Middle frontal gyrus (tissue), 1 donor: Measurements from ENCODE around the gene FBRS.

ENCODE experiments used
- DNase-seq: peaks from one replicate; pipeline ENCODE4 v3.0.0-alpha.2; 2015; ENCODE audit warnings: low spot score; ENCODE audit errors: extremely low spot score

Gene FBRS

GRCh38 chr16:30644334-30644830 is 13.8 kb upstream of the FBRS start:
- no peak for DNase-seq

- DNase-seq: no peak
Observed at GRCh38 chr16:30645727-30646126, 12.5 kb upstream of the FBRS start.

DNA sequence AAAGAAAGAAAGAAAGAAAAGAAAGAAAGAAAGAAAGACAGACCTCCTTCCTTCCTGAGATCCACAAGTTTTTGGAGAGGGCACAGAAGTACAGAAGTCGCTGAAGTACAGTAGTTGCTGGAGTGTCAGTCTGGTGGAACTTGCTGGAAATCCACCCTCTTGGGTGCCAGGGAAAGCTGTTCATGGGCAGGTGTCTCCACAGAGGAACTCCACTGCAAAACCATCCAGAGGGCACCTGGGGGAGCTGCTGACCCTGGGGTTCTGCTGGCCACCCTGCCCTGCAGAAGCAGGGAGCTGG is 11.0 kb upstream of the FBRS start:
- DNase-seq: no peak

DNA sequence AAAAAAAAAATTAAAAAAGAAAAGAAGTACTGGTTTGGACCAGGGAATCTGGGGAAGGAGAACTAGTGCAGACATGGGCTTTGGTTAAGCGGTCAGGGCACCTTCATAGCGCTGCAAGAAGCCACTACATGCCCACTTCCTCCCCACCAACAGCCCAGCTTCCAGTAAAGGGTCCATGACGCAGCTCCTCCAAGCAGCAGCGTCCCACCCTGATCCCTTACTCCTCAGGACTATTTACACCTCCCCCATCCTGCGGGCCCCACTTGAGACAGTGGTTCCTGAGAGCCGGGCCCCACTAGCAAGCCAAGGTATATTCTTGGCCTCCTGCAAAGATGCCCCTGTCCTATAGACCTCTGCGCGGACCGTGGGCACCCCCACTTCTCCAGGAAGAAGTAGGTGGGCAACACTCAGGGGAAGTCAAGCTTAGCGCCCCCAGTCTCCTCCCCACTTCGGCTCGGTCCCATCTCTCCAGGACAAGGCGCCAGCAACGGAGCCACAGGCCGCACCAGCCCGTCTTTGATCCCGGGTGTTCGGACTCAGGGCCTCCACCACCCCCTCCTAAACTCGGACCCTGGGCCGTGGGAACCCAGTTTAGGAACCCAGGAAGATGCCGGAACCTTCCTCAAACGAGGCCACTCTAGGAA is 8.4 kb upstream of the FBRS start:
- no peak for DNase-seq

DNA sequence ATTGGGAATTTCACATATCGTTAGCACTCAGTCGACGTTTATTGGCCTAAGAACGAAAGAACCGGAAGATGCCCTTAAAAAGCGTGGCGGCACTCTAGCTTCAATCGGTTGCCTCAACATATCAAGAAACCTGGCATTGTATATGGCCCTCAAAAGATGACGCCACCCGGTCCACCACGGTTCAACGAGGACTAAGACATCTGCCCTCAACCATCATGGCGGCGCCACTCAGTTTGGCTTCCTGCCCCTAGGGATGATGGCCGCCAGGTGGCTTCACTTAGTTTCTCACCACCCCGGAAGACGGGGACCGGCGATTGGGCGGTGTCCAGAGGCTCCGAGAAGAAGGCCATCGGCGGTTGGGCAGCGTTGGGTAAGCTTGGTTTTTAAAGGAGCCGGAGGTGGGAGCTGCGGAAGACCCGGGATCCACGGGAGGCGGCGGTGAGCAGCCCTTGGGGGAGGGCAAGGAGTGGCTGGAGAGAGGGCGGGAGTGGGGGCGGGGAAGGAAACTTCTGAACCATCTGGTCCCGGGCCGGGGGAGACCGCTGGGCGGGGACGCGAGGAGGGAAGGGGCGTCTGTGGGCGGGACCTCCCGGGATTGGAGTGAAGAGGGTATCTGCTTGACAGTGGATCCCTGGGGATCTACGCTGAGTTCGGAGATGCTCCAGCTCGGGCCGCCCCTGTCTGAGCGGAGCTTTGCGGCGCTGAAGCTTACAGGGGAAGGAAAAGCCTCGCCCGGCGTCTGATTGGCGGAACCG is 7.7 kb upstream of the FBRS start, which contains the start of gene PRR14:
Gene PRR14 (plus strand): TSS at position 592 of the 755 bp plus-strand sequence. CDS start 686 bp downstream, outside the sequence.
- peak; percentile 99 for DNase-seq

- peak; percentile 4 for DNase-seq
Observed at GRCh38 chr16:30651124-30652004, 6.9 kb upstream of the FBRS start.

- no peak for DNase-seq
Observed at GRCh38 chr16:30652005-30652296, 6.3 kb upstream of the FBRS start.

DNA sequence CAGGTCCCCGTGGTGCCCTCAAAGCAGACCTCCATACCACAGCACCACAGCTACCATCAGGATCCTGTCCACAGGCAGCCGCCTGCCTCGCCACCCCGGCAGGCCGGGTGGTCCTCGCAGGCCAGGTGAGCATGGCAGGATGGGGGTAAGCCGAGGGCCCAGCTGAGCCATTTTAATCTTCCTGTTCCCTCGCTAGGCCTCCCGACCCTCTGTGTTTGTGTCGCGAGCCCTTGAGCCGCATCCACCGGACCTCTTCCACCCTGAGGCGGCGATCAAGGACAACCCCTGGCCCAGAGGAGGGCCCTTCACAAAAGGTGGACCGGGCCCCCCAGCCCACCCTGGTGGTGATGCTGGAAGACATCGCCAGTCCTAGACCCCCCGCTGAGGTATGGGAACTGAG is 5.5 kb upstream of the FBRS start:
- DNase-seq: no peak

GRCh38 chr16:30654856-30655255 is 3.4 kb upstream of the FBRS start:
- DNase-seq: no peak

GRCh38 chr16:30655815-30656347 is 2.4 kb upstream of the FBRS start:
- no peak for DNase-seq

- no peak for DNase-seq
Observed at GRCh38 chr16:30656388-30656787, 1.8 kb upstream of the FBRS start.

GRCh38 chr16:30656974-30657865 is 1.0 kb upstream of the FBRS start:
- DNase-seq: no peak

DNA sequence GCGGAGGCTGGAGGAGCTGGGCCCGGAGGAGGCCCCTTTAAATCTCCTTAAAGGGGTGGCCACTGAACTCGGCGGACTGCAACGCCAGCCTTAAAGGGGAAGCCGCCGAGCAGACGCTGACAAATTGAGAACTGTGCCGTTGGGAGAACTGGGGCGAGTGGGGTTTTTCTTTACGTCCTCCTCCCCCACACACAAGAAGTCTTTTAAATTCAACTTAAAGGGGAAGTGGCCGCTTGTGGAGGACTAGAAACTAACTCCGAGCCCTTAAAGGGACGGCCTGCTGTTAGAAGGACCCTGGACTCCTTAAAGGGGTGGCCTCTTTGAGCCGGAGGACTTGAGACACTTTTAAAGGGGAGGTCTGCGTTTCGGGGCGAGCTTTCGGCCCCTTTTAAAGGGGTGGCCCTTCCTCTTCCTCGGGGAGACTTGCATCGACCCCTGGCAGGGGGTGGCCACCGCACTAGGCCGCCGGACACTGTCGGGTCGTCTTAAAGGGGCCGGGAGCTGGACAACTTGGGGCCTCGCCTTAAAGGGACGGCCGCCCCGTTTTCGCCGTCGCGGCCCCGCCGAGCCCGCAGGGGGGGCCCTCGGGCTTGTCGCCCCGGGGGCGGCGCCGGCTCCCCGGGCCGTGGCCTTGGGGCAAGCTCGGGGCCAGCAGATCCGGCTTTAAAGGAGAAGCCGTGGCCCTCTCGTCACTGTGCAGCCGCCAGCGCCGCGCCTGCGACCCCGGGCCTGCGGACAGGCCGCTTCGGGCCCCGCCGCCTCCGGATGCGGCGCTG is 688 bp downstream of the FBRS start:
- DNase-seq: peak; percentile 93

- DNase-seq: no peak
Observed at GRCh38 chr16:30659507-30660423, 1.5 kb downstream of the FBRS start.

DNA sequence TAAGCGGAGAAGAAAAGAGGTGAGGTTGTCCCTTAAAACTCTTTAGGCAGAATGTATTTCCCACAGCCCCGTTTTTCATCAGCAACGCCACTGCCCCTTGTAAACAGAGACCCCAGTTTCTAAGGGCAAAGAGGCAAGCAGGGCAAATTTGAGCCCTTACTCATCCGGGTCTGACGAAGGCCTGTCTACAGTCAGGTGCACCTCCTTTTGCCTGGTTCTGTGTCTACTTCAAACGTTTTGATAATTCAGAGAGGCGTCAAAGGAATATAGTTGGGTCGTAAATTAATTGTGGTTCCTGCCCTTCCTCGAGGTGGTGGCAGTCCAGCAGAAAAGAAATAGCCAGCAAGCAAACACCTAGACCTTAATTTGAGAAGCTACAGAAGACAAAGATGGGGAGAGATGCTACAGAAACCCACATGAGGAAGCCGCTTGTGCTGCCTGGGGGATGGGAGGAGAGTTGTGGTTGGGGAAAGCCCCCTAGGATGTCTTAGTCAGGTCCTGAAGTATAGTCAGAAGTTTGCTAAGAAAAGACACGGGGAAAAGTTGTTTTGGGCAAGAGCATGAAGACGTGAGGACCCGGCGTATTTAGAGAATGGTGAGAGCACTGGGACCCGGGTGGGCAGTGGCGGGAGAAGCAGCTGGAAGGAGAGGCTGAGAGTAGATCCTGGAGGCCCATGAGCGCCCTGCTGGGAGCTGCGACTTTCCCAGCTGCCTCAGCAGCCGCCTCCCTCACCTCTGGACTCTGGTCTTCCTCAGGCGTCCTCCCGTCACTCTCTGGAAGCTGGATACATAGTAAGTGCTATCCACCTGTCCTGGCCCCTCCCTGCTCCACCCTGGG is 2.4 kb downstream of the FBRS start:
- no peak for DNase-seq

GRCh38 chr16:30662449-30662848 is 4.2 kb downstream of the FBRS start:
- DNase-seq: no peak

DNA sequence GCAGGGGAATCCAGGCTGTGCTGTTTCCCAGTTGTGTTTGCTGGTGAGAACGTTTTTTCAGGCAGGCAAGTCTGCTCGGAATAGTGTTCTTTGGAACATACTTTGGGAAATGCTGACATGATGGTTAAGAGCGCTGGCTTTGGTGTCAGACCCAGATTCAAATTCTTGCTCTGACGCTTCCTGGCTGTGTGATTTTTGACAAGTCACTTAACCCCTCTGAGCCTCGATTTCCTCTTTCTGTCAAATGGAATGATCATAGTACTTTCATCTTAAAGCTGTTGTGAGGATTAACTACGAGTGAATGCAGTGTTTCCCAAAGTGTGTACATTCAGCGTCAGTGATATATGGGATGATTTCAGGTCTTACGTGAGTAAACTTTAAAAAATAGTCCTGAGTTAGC is 4.8 kb downstream of the FBRS start:
- no peak for DNase-seq

GRCh38 chr16:30663820-30664219 is 5.6 kb downstream of the FBRS start:
- DNase-seq: no peak
